H1 (cell line): ENCODE measurements around the gene RNF126. TPM values are rescaled to one million over a fixed set of nuclear protein-coding genes. Genes with fewer than 3 reads are reported as not detected.

Experiments
- CTCF ChIA-PET: fragments of 300-600 bp; sonication (Branson Sonifier 250); formaldehyde crosslinking; loops from one replicate; lab custom pipeline; 2021; ENCODE audit not compliant: partially characterized antibody; lab: Charles Lee
- POLR2A ChIA-PET: fragments of 300-600 bp; sonication (Branson Sonifier 250); formaldehyde crosslinking; loops from one replicate; lab custom pipeline; 2021; ENCODE audit warnings: inconsistent platforms; ENCODE audit not compliant: partially characterized antibody; lab: Charles Lee
- DNase-seq, 2 experiments: peaks; one replicate each; pipeline versions ENCODE4 v3.0.0 to v3.0.0-alpha.2; 2010 to 2022; ENCODE audit warnings: low spot score in 2 of 2, low read depth in 1 of 2, mixed read lengths in 1 of 2
- FAIRE-seq: peaks from 2 replicates; lab custom pipeline; 2011; peaks lifted over from hg19 to GRCh38; lab: Jason Lieb, UNC
- H2AFZ ChIP-seq: 2 replicates; pipeline ENCODE4 v1.8.1; 2012; ENCODE audit warnings: low read length, inconsistent platforms
- H2AK5ac ChIP-seq: 2 replicates; pipeline ENCODE4 v1.6.1; 2013; ENCODE audit warnings: low read depth, low read length
- H2BK120ac ChIP-seq: replicated peaks from 2 replicates; pipeline ENCODE3; 2013; ENCODE audit warnings: low read depth, low read length, inconsistent platforms
- H2BK12ac ChIP-seq: 2 replicates; pipeline ENCODE4 v1.6.1; 2013; ENCODE audit warnings: low read depth, low read length
- H2BK15ac ChIP-seq: 2 replicates; pipeline ENCODE4 v1.6.1; 2013; ENCODE audit warnings: low read length
- H2BK20ac ChIP-seq: 2 replicates; pipeline ENCODE4 v1.6.1; 2013; ENCODE audit warnings: low read length
- H2BK5ac ChIP-seq: 2 replicates; pipeline ENCODE4 v1.6.1; 2013; ENCODE audit warnings: low read depth, low read length
- H3K14ac ChIP-seq: 2 replicates; pipeline ENCODE4 v1.6.1; 2013; ENCODE audit warnings: inconsistent platforms; ENCODE audit not compliant: insufficient read length
- H3K18ac ChIP-seq: 2 replicates; pipeline ENCODE4 v1.6.1; 2013; ENCODE audit warnings: low read length; ENCODE audit errors: extremely low read depth
- H3K23ac ChIP-seq: 2 replicates; pipeline ENCODE4 v1.6.1; 2013; ENCODE audit warnings: inconsistent platforms; ENCODE audit not compliant: insufficient read length
- H3K23me2 ChIP-seq: 2 replicates; pipeline ENCODE4 v1.6.1; 2013; ENCODE audit warnings: low read depth, low read length
- H3K27ac ChIP-seq: 2 replicates; pipeline ENCODE4 v1.6.1; 2011; ENCODE audit warnings: low read depth, low read length, inconsistent platforms
- H3K27me3 ChIP-seq, 4 experiments: replicated peaks in 1 of 4; 1 replicate in 1 of 4; 2 replicates in 3 of 4; pipeline versions ENCODE4 v1.6.1 to v1.8.1; 2011 to 2013; ENCODE audit warnings: low read length in 3 of 4, mild to moderate bottlenecking in 3 of 4, inconsistent platforms in 2 of 4, mixed read lengths in 2 of 4, moderate library complexity in 1 of 4; ENCODE audit not compliant: control insufficient read depth in 3 of 4, insufficient read depth in 3 of 4; ENCODE audit errors: extremely low read depth in 1 of 4
- H3K36me3 ChIP-seq, 4 experiments: 2 replicates each; pipeline versions ENCODE4 v1.6.1 to v1.8.1; 2011 to 2013; ENCODE audit warnings: mild to moderate bottlenecking in 4 of 4, low read length in 3 of 4, moderate library complexity in 2 of 4, control low read depth in 1 of 4, inconsistent platforms in 1 of 4; ENCODE audit not compliant: insufficient read depth in 4 of 4, control insufficient read depth in 2 of 4
- H3K4ac ChIP-seq: replicated peaks from 2 replicates; pipeline ENCODE3; 2013; ENCODE audit warnings: low read length, low read depth, mixed read lengths, inconsistent platforms; ENCODE audit not compliant: insufficient read length
- H3K4me1 ChIP-seq, 4 experiments: replicated peaks in 1 of 4; 1 replicate in 1 of 4; 2 replicates in 3 of 4; pipeline versions ENCODE4 v1.6.1 to v1.8.1; 2011 to 2013; ENCODE audit warnings: low read length in 3 of 4, inconsistent platforms in 2 of 4, mixed read lengths in 1 of 4; ENCODE audit not compliant: insufficient read depth in 4 of 4, control insufficient read depth in 3 of 4
- H3K4me2 ChIP-seq, 2 experiments: 2 replicates each; pipeline versions ENCODE4 v1.6.1 to v1.8.1; 2011 to 2013; ENCODE audit warnings: low read depth in 2 of 2, low read length in 2 of 2, control low read depth in 1 of 2, inconsistent platforms in 1 of 2, mild to moderate bottlenecking in 1 of 2; ENCODE audit not compliant: insufficient read depth in 1 of 2
- H3K4me3 ChIP-seq, 4 experiments: fragments of 200-600, 300-600 bp in 1 of 4; sonication (generic), shearing (Covaris generic), sonication (Bioruptor Twin) in 1 of 4; 2 replicates each; pipeline versions ENCODE4 v1.5.1 to v1.8.1; 2011 to 2016; ENCODE audit warnings: low read length in 4 of 4, low read depth in 3 of 4, control low read depth in 2 of 4, inconsistent platforms in 2 of 4, mild to moderate bottlenecking in 2 of 4, mixed read lengths in 1 of 4, moderate library complexity in 1 of 4; ENCODE audit not compliant: insufficient read depth in 2 of 4; ENCODE audit errors: extremely low read depth in 1 of 4
- H3K56ac ChIP-seq: replicated peaks from 2 replicates; pipeline ENCODE3; 2013; ENCODE audit warnings: low read depth, mild to moderate bottlenecking, mixed read lengths, low read length, inconsistent platforms; ENCODE audit not compliant: insufficient read length
- H3K79me1 ChIP-seq: 2 replicates; pipeline ENCODE4 v1.6.1; 2013; ENCODE audit warnings: low read depth, low read length, control low read depth
- H3K79me2 ChIP-seq, 2 experiments: 2 replicates each; pipeline versions ENCODE4 v1.6.1 to v1.8.1; 2012 to 2013; ENCODE audit warnings: low read length in 2 of 2, mild to moderate bottlenecking in 2 of 2, inconsistent platforms in 1 of 2; ENCODE audit not compliant: insufficient read depth in 2 of 2, control insufficient read depth in 1 of 2
- H3K9ac ChIP-seq, 4 experiments: replicated peaks in 1 of 4; 1 replicate in 1 of 4; 2 replicates in 3 of 4; pipeline versions ENCODE4 v1.6.1 to v1.8.1; 2011 to 2013; ENCODE audit warnings: low read depth in 3 of 4, low read length in 3 of 4, control low read depth in 2 of 4, mild to moderate bottlenecking in 2 of 4, moderate library complexity in 2 of 4, inconsistent platforms in 1 of 4; ENCODE audit errors: extremely low read depth in 1 of 4
- H3K9me3 ChIP-seq, 2 experiments: 2 replicates each; pipeline versions ENCODE4 v1.6.1 to v1.8.1; 2012 to 2013; ENCODE audit warnings: mild to moderate bottlenecking in 2 of 2, moderate library complexity in 2 of 2, control low read depth in 1 of 2, inconsistent platforms in 1 of 2, low read depth in 1 of 2, low read length in 1 of 2, mixed read lengths in 1 of 2; ENCODE audit not compliant: insufficient read depth in 2 of 2
- H4K20me1 ChIP-seq, 2 experiments: replicated peaks in 1 of 2; 2 replicates each; pipeline versions ENCODE3 to v1.8.1; 2011 to 2013; ENCODE audit warnings: inconsistent platforms in 2 of 2, low read length in 2 of 2, mild to moderate bottlenecking in 1 of 2; ENCODE audit not compliant: insufficient read depth in 2 of 2, control insufficient read depth in 1 of 2
- H4K5ac ChIP-seq: 2 replicates; pipeline ENCODE4 v1.6.1; 2013; ENCODE audit warnings: low read length, low read depth, mixed read lengths, inconsistent platforms; ENCODE audit not compliant: insufficient read length
- H4K8ac ChIP-seq: 2 replicates; pipeline ENCODE4 v1.8.0; 2013; ENCODE audit warnings: mild to moderate bottlenecking, moderate library complexity, low read length, inconsistent platforms; ENCODE audit not compliant: insufficient read depth; ENCODE audit errors: extremely low read depth
- H4K91ac ChIP-seq: replicated peaks from 2 replicates; pipeline ENCODE3; 2013; ENCODE audit warnings: low read length, mixed read lengths, inconsistent platforms; ENCODE audit not compliant: insufficient read length
- CHD1 ChIP-seq: IDR thresholded peaks from 2 replicates; pipeline ENCODE4 v1.6.1; 2012; ENCODE audit warnings: low read depth, low read length, improper control_type of control experiment
- GABPA ChIP-seq: IDR thresholded peaks from 2 replicates; pipeline ENCODE4 v1.6.1; 2011; ENCODE audit warnings: mild to moderate bottlenecking, low read length, moderate library complexity, borderline replicate concordance; ENCODE audit not compliant: insufficient read depth
- MAFK ChIP-seq: IDR thresholded peaks from 2 replicates; pipeline ENCODE4 v1.6.1; 2012; ENCODE audit warnings: low read depth, mild to moderate bottlenecking, improper control_type of control experiment, low read length
- RFX5 ChIP-seq: IDR thresholded peaks from 2 replicates; pipeline ENCODE4 v1.6.1; 2011; ENCODE audit warnings: low read depth, low read length, improper control_type of control experiment, borderline replicate concordance
- SP2 ChIP-seq: IDR thresholded peaks from 2 replicates; pipeline ENCODE4 v1.6.1; 2012; ENCODE audit warnings: mild to moderate bottlenecking, low read length, inconsistent platforms
- WGBS, 2 experiments: shearing (Covaris generic) in 1 of 2; methylation state at CpG; one replicate each; pipeline versions ENCODE4 v1.1.6 to v1.1.7; 2013 to 2015; ENCODE audit warnings: low lambda C conversion rate in 2 of 2, mixed read lengths in 2 of 2, inconsistent platforms in 1 of 2, low coverage in 1 of 2, missing lambda C conversion rate in 1 of 2; ENCODE audit not compliant: insufficient replicate concordance in 2 of 2, insufficient coverage in 1 of 2, insufficient read length in 1 of 2; ENCODE audit errors: extremely low coverage in 1 of 2, missing lambda C conversion rate in 1 of 2; 5-methylcytosine and 5-hydroxymethylcytosine counted together
- polyA plus RNA-seq, 7 experiments: library from polyadenylated mRNA; depleted of rRNA in 3 of 7; stranded (reverse) in 5 of 7; unstranded in 2 of 7; fragments of >200 nt in 5 of 7; fragments of 200-250 nt in 2 of 7; gene quantifications; 1 replicate in 5 of 7; 2 replicates in 1 of 7; 4 replicates in 1 of 7; pipeline versions ENCODE4 v1.2.1 to v1.2.3, GENCODE V29; 2011 to 2013; ENCODE audit warnings: missing spikeins in 2 of 7, mixed read lengths in 2 of 7
- total RNA-seq: library from RNA; stranded (reverse); fragmentation: NEBNext Ultra II Directional; extraction: Animal tissue kit (Norgen Biotek cat#: 25700); gene quantifications from 2 replicates; pipeline ENCODE4 v1.2.1, GENCODE V29; 2021

RNF126 gene
- total and polyA plus RNA-seq, 2 of the 8 experiments (the other 6 are each of a cell fraction or from before 2014, with no cell fraction given), result 21.8 to 68.0 TPM

DNA sequence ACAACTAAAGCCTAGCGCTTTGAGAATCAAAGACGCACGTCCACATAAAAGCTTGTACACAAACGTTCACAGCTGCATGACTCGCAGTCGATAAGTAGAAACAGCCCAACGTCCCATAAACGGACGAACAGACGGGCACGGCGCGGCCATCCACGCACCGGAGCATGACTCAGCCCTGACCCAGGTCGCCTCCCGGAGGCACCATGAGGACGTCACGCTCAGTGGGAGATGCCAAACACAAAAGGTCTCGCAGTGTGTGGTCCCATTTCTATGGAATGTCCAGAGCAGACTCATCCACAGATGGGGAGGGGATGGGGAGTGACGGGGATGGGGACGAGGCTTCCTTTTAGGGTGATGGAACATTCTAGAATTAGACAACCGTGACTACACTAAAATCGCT lies 39.0 kb downstream of the RNF126 start:
- Histone ChIP-seq H4K20me1 (peaks cover 3 to 11% of the 10 kb centered on the region in 2 experiments), H2BK5ac (peak overlapping the region; percentile 60; the same call in 1 of the 2 replicates), H3K9ac (no peak overlapping the region), H4K91ac (no peak overlapping the region), H3K14ac (no peak overlapping the region), H2BK15ac (no peak overlapping the region), H3K4me2 (no peak overlapping the region), H3K36me3 (peaks cover 2 to 49% (median 27%) of the 10 kb centered on the region in 4 experiments), H3K4me1 (no peaks in the 10 kb centered on the region), H3K4me3 (no peak overlapping the region), H3K4ac (no peak overlapping the region), H2BK120ac (no peak overlapping the region), H3K56ac (no peak overlapping the region), H3K18ac (no peak overlapping the region), H3K79me1 (no peaks in the 10 kb centered on the region; the same call in 1 of the 2 replicates), H3K23me2 (no peaks in the 10 kb centered on the region), H3K23ac (no peak overlapping the region), H3K27me3 (no peaks in the 10 kb centered on the region), H2AFZ (no peak overlapping the region), H2BK20ac (no peak overlapping the region), H4K8ac (no peak overlapping the region), H4K5ac (no peak overlapping the region), H3K79me2 (no peaks in the 10 kb centered on the region; a peak in 1 of 4 replicates), H3K9me3 (no peaks in the 10 kb centered on the region), H2AK5ac (no peak overlapping the region), H2BK12ac (no peak overlapping the region), H3K27ac (no peak overlapping the region)
- WGBS, 2 experiments, result 97% methylated on average over 24 of the region's 24 CpGs; no CpG with 5 or more reads in 1 of the 2 experiments
- ChIA-PET CTCF (interaction anchor here (0.9 to 3.4 kb wide), 6 partner anchors 35 to 113 kb away, joined by 3 to 12 read pairs (median 5); no protein-coding TSS in a partner anchor), POLR2A (interaction anchor here (1.0 to 2.0 kb wide), 2 partner anchors 9 to 28 kb away, joined by 3 to 4 read pairs; no protein-coding TSS in a partner anchor)
- FAIRE-seq (no peak), DNase-seq (no peak)
- TF ChIP-seq SP2 (no peak), RFX5 (no peak), GABPA (no peak), MAFK (0 out of 2 replicates have a peak, but pooled peaks have one; percentile 35), CHD1 (no peak)
